ENCODE measurements around the gene RAD50.
A peak's percentile ranks its signal among the peaks of the same experiment; 100 is the strongest.

The RAD50 gene

GRCh38 chr5:132646583-132647266, 89.9 kb downstream of the RAD50 start:
- no peak for TF ChIP-seq CTCF (conservative IDR thresholded peaks at IDR 0.05; ENCODE audit: low read length)
- no peak for DNase-seq (ENCODE audit: low read depth)
- H3K4me3 ChIP-seq (ENCODE audit: low read length): no peak overlapping the region

- DNase-seq (ENCODE audit: low read depth): no peak
- TF ChIP-seq CTCF (conservative IDR thresholded peaks at IDR 0.05; ENCODE audit: low read length): no peak
- H3K4me3 ChIP-seq (ENCODE audit: low read length): no peak overlapping the region
Measured at GRCh38 chr5:132647473-132647872, 90.7 kb downstream of the RAD50 start.

- H3K4me3 ChIP-seq (ENCODE audit: low read length): no peak overlapping the region
- no peak for DNase-seq (ENCODE audit: low read depth)
- TF ChIP-seq CTCF (conservative IDR thresholded peaks at IDR 0.05; ENCODE audit: low read length): no peak
Measured at GRCh38 chr5:132648355-132648754, 91.6 kb downstream of the RAD50 start.

GRCh38 chr5:132651838-132652469, 95.2 kb downstream of the RAD50 start:
- no peak overlapping the region for H3K4me3 ChIP-seq (ENCODE audit: low read length)
- no peak for TF ChIP-seq CTCF (conservative IDR thresholded peaks at IDR 0.05; ENCODE audit: low read length)
- DNase-seq (ENCODE audit: low read depth): no peak

GRCh38 chr5:132653716-132654115, 96.9 kb downstream of the RAD50 start:
- TF ChIP-seq CTCF (conservative IDR thresholded peaks at IDR 0.05; ENCODE audit: low read length): peak; percentile 11; the same call in 1 of the 2 replicates
- DNase-seq (ENCODE audit: low read depth): peak; percentile 6
- H3K4me3 ChIP-seq (ENCODE audit: low read length): no peak overlapping the region

GRCh38 chr5:132655821-132656773, 99.3 kb downstream of the RAD50 start:
- TF ChIP-seq CTCF (conservative IDR thresholded peaks at IDR 0.05; ENCODE audit: low read length): no peak
- peak; percentile 10 for DNase-seq (ENCODE audit: low read depth)
- peak overlapping the region; percentile 49 for H3K4me3 ChIP-seq (ENCODE audit: low read length)

Data from AG10803 (cell line).